Uterus (tissue), 4 donors: ENCODE measurements around the gene SLC4A4. TPM values are rescaled to one million over a fixed set of nuclear protein-coding genes. Genes with fewer than 3 reads are reported as not detected.

Source experiments
- DNase-seq, 2 donors: peaks; one replicate each; pipeline ENCODE4 v3.0.0-alpha.2; 2019 to 2020
- H3K27ac ChIP-seq, 2 donors: fragments of 200-600 bp; sonication (generic); 1 replicate in 1 of 2; 2 replicates in 1 of 2; pipeline ENCODE4 v1.5.1; 2016 to 2018
- H3K27me3 ChIP-seq, 2 donors: fragments of 200-600 bp; sonication (generic); one replicate each; pipeline ENCODE4 v1.5.1; 2018 to 2019; ENCODE audit warnings: control low read depth in 1 of 2
- H3K36me3 ChIP-seq, 2 donors: fragments of 200-600 bp; sonication (generic); one replicate each; pipeline ENCODE4 v1.5.1; 2019; ENCODE audit warnings: control low read depth in 1 of 2
- H3K4me1 ChIP-seq, 2 donors: fragments of 200-600 bp; sonication (generic); one replicate each; pipeline ENCODE4 v1.5.1; 2018 to 2019; ENCODE audit warnings: control low read depth in 1 of 2
- H3K4me3 ChIP-seq, 2 donors: fragments of 200-600 bp; sonication (generic); 1 replicate in 1 of 2; 2 replicates in 1 of 2; pipeline ENCODE4 v1.5.1; 2018 to 2019; ENCODE audit warnings: mild to moderate bottlenecking in 1 of 2
- H3K9me3 ChIP-seq, 2 donors: fragments of 200-600 bp; sonication (generic); one replicate each; pipeline ENCODE4 v1.5.1; 2019; ENCODE audit warnings: control low read depth in 1 of 2
- POLR2A ChIP-seq, 2 donors: fragments of 450-650 bp; IDR thresholded peaks; one replicate each; pipeline ENCODE4 v1.6.1; 2016; ENCODE audit warnings: antibody characterized with exemption in 2 of 2, mild to moderate bottlenecking in 1 of 2, moderate library complexity in 1 of 2
- intact Hi-C: fragments of 100-400 bp; cut with DNase I; formaldehyde crosslinking; loops from one replicate; pipeline ENCODE4 v1.15.1; 2023; ENCODE audit warnings: low total_unique reads
- total RNA-seq, 4 donors: library from RNA; depleted of rRNA in 3 of 4; stranded (reverse); fragments of >200 nt in 3 of 4; gene quantifications; one replicate each; pipeline versions ENCODE4 v1.1.0 to v1.2.4, GENCODE V29; 2014 to 2023
- TF ChIP-seq, protein P1 (sequence below), 4 experiments: fragments of 200-600 bp in 2 of 4; fragments of 450-650 bp in 2 of 4; sonication (generic) in 2 of 4; IDR thresholded peaks; one replicate each; pipeline ENCODE4 v1.5.1; 2016 to 2019; ENCODE audit warnings: antibody characterized with exemption in 4 of 4, mild to moderate bottlenecking in 2 of 4, moderate library complexity in 1 of 4
- donor health status: DM: yes; HTN: yes; CAD: no.

The SLC4A4 gene
- total RNA-seq, 4 donors from 2014 or later: 0.29 to 9.0 (median 0.87) TPM

DNA sequence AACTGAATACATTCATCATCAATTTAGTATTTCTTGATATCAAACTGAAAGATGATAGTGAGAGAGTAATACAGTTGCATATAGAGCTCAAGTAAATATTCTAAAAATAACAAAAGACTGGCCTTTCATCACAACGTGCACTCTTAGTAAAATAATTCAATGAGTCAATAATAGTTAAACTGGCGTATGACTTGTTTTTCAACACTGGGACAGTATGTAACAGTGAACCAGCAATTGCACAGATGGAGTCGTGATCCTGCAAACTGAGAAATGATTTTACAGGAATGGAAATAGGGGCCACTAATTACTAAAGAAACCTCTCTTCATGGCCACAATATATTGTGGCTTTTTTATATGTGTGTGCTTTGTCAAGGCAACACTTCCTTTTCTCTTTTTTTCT, 137.4 kb downstream of the SLC4A4 start:
- DNase-seq: no peak
- no peaks in the 10 kb centered on the region for H3K4me1 ChIP-seq
- H3K9me3 ChIP-seq: no peaks in the 10 kb centered on the region
- H3K27ac ChIP-seq: no peak overlapping the region
- H3K4me3 ChIP-seq: no peak overlapping the region
- TF ChIP-seq, protein P1, sequence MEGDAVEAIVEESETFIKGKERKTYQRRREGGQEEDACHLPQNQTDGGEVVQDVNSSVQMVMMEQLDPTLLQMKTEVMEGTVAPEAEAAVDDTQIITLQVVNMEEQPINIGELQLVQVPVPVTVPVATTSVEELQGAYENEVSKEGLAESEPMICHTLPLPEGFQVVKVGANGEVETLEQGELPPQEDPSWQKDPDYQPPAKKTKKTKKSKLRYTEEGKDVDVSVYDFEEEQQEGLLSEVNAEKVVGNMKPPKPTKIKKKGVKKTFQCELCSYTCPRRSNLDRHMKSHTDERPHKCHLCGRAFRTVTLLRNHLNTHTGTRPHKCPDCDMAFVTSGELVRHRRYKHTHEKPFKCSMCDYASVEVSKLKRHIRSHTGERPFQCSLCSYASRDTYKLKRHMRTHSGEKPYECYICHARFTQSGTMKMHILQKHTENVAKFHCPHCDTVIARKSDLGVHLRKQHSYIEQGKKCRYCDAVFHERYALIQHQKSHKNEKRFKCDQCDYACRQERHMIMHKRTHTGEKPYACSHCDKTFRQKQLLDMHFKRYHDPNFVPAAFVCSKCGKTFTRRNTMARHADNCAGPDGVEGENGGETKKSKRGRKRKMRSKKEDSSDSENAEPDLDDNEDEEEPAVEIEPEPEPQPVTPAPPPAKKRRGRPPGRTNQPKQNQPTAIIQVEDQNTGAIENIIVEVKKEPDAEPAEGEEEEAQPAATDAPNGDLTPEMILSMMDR (IDR thresholded peaks at IDR 0.05): no peak
- no peak for TF ChIP-seq POLR2A (IDR thresholded peaks at IDR 0.05)
- no peaks in the 10 kb centered on the region for H3K27me3 ChIP-seq
- H3K36me3 ChIP-seq: no peaks in the 10 kb centered on the region
- intact Hi-C loops: no loop called here

DNA sequence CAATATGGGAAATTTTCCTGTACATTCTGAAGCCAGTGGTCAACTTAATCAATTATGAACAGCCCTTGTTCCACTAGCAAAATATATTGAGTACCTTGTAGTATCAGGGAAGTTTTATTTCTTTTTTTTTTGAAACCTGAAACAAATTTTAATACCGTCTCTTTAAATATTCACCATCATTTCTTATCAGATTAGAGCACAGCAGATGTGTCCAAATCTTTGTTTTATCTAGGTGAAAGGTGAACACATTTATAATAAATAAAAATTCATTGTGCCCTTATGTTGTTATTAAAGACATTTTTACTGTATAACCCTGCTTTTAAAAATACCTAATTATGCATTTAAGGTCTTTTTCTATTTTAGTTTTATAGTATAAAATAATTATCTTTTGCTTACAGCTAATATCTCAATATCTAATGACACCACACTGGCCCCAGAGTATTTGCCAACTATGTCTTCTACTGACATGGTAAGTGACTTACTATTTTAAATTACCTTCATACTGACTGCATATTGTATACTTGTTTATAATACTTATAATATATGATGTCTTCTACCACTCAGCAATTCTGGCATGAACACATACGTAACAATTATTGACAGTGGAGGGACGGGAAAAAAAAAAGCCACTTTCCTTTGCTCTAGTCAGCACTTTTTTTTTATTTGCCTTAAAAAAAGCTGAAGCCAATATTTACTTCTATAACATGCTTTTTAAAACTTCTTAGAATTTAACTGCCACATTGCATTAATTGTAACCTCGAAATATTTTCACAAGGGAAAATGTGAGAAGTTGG, 147.9 kb downstream of the SLC4A4 start:
- H3K4me3 ChIP-seq: no peak overlapping the region
- no peaks in the 10 kb centered on the region for H3K4me1 ChIP-seq
- H3K27ac ChIP-seq: no peak overlapping the region
- H3K27me3 ChIP-seq: no peaks in the 10 kb centered on the region
- intact Hi-C loops: no loop called here
- H3K9me3 ChIP-seq: no peaks in the 10 kb centered on the region
- no peak for DNase-seq
- H3K36me3 ChIP-seq: no peaks in the 10 kb centered on the region
- TF ChIP-seq POLR2A (IDR thresholded peaks at IDR 0.05): no peak
- TF ChIP-seq, protein P1 (IDR thresholded peaks at IDR 0.05): no peak

DNA sequence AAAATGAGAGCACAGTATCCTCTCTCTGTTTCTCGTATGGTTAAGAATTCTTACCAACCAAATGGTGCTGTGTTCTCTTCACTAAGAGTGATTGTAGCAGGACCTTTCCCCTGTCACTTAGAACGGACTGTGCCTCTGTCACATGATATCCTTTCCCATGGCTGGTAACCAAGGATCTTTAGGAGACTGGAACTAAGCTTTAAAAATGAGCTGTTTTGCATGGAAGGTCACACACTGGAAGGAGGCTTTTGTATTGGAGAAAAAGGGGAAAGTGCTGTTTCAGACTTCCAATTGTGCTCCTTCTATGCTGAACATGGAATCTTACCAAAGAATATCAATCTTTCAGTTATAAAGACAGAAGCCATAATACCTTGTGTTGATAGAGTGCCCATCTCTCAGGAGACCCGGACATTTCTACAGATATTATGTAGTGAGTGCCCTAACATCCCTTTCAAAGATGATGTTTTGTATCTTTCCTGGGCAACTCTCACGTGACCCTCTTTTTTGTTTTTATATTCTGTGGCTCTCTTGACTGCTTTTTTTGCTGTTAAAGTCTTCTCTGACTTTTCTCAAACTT, 148.6 kb downstream of the SLC4A4 start:
- no peak overlapping the region for H3K27ac ChIP-seq
- no peaks in the 10 kb centered on the region for H3K27me3 ChIP-seq
- no peaks in the 10 kb centered on the region for H3K9me3 ChIP-seq
- no peak for TF ChIP-seq POLR2A (IDR thresholded peaks at IDR 0.05)
- TF ChIP-seq, protein P1 (IDR thresholded peaks at IDR 0.05): no peak
- no peak overlapping the region for H3K4me3 ChIP-seq
- no peak for DNase-seq
- no peaks in the 10 kb centered on the region for H3K4me1 ChIP-seq
- no peaks in the 10 kb centered on the region for H3K36me3 ChIP-seq
- intact Hi-C loops: no loop called here

DNA sequence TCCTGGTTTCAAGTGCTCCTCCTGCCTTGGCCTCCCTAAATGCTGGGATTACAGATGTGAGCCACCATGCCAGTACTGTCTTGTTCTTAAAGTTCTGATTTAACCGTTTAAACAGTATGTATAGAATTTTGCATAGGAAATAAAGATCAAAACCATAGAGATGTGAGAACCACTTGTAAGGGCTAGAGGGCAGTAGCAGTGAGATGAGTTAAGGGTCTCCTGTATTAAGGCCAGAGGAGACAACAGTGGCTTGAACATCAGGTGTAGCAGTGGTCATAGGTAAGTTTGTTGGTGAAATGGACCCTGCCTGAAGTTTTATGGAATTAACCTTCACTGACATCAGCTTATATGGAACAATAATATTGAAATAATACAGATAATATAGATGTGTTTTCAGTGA, 155.7 kb downstream of the SLC4A4 start:
- Histone ChIP-seq H3K9me3 (no peaks in the 10 kb centered on the region), H3K36me3 (no peaks in the 10 kb centered on the region), H3K4me3 (no peak overlapping the region), H3K27ac (no peak overlapping the region), H3K4me1 (no peaks in the 10 kb centered on the region), H3K27me3 (no peaks in the 10 kb centered on the region)
- no peak for DNase-seq
- TF ChIP-seq POLR2A (IDR thresholded peaks at IDR 0.05): no peak
- TF ChIP-seq, protein P1 (IDR thresholded peaks at IDR 0.05): no peak
- intact Hi-C loops: no loop called here

DNA sequence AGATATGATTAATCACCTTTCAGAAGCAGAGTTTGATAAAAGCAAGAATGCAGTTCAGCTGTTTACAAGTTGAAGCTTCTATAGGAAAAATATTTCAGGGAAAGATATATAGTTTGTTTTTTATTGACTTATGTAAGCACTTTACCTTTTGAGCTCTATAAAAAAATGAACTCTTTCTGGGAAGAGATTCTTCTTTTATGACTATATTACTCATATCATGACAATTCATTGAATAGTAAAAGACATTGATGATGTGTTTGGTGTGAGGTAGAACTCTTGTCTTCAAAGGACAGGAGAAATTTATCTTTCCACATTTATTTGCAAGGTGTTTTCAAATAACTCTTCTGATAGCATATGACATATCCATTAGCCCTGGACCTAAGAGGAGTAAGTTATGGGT, 156.6 kb downstream of the SLC4A4 start:
- intact Hi-C loops: no loop called here
- H3K36me3 ChIP-seq: no peaks in the 10 kb centered on the region

More for the DNA sequence above, 156.6 kb downstream of the SLC4A4 start:
- Histone ChIP-seq H3K4me1 (no peaks in the 10 kb centered on the region), H3K9me3 (no peaks in the 10 kb centered on the region), H3K4me3 (no peak overlapping the region), H3K27ac (no peak overlapping the region), H3K27me3 (no peaks in the 10 kb centered on the region)
- DNase-seq: no peak
- no peak for TF ChIP-seq POLR2A (IDR thresholded peaks at IDR 0.05)
- TF ChIP-seq, protein P1 (IDR thresholded peaks at IDR 0.05): no peak
